ENCODE measurements around the gene KLHL3.

DNA sequence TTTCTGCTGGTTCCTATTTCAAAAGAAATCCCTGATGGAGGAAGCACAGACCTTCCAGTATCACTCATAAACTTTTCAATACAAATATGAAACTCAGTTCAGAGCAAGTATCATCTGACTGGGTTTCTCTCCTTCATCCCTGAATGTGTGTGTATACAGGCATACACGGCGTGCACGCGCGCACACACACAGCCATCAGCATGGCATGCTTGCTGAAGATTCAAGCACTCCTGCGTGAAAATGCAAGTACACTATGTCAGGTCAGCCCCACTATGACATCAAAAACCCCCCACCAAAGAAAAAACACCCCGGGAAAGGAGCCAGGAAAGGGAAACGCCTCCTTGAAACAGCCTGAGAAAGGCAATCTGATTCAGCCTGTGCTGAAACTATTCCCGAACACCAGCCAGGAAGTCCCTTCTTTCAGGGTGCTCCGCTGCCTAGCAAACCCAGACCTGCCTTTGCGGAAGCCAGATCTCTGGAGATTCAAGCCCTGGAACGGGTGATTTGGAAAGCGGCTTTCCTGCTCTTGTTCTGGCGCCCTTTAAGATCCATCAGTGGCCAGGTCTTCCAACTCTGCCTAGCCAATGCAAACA lies 831 bp downstream of the KLHL3 start:
- TF ChIP-seq POLR2AphosphoS5 (IDR thresholded peaks at IDR 0.05) (no peak), CTCF (IDR thresholded peaks at IDR 0.05) (no peak)

All from upper lobe of left lung (tissue), 4 donors.